ENCODE measurements around the gene ZNF821. TPM values are rescaled to one million over a fixed set of nuclear protein-coding genes. Genes with fewer than 3 reads are reported as not detected.
"Not testable (repeated sequence)": the region's sequence is repeated elsewhere in the genome, so short reads cannot be mapped to it uniquely, and the experiment has no call there.

Gene ZNF821
- total RNA-seq, 1 experiment from 2014 or later, result 4.9 TPM

- peak in 2 of 3 experiments; percentile 17 to 26; a peak in 1 of 6 replicates for TF ChIP-seq CTCF (IDR thresholded peaks at IDR 0.05 in 2 of 3, conservative IDR thresholded peaks at IDR 0.05 in 1 of 3; ENCODE audit: borderline replicate concordance in 1 of 3, insufficient read depth in 1 of 3, low read depth in 2 of 3, low read length in 2 of 3)
- TF ChIP-seq TCF7L2 (IDR thresholded peaks at IDR 0.05; ENCODE audit: borderline replicate concordance, extremely low read depth, insufficient read depth, insufficient read length), result no peak
- ATAC-seq (0 out of 2 replicates have a peak, but pooled peaks have one; percentile 44), DNase-seq (ENCODE audit: low read depth, low spot score) (no peak)
- intact Hi-C loops (cut with micrococcal nuclease), result no loop called here
- Histone ChIP-seq H4K20me1 (ENCODE audit: insufficient read depth) (no peaks in the 10 kb centered on the region), H3K9me2 (ENCODE audit: insufficient read depth) (no peaks in the 10 kb centered on the region), H3K79me2 (ENCODE audit: insufficient read depth, low read length) (no peaks in the 10 kb centered on the region), H3K4me2 (ENCODE audit: low read length) (no peak overlapping the region), H3K27ac (ENCODE audit: low read depth, low read length) (no peak overlapping the region), H3K9ac (ENCODE audit: low read length) (no peak overlapping the region), H3K9me3 (ENCODE audit: control insufficient read depth in 1 of 2, insufficient read depth in 1 of 2, low read depth in 1 of 2, low read length in 2 of 2) (no peaks in the 10 kb centered on the region), H3K36me3 (ENCODE audit: control insufficient read depth in 1 of 2, insufficient read depth in 2 of 2, low read length in 2 of 2) (0 out of 4 replicates have a peak, but pooled peaks cover 0 to 7% of the 10 kb centered on the region in 2 experiments), H2AFZ (ENCODE audit: low read depth, low read length, poor library complexity, severe bottlenecking) (no peak overlapping the region), H3K27me3 (ENCODE audit: insufficient read depth, low read length) (no peaks in the 10 kb centered on the region), H3K4me1 (ENCODE audit: control insufficient read depth in 1 of 2, insufficient read depth in 2 of 2, low read length in 2 of 2) (no peaks in the 10 kb centered on the region), H3K4me3 (replicated peaks in 1 of 2; ENCODE audit: low read depth in 1 of 2, low read length in 2 of 2) (no peak overlapping the region)
- BruUV-seq (replicated peaks), result no TSS peak
- ChIA-PET RAD21 (ENCODE audit: low non-redundant PET in 1 of 2, low total read pairs in 2 of 2, uncharacterized antibody in 2 of 2, unreplicated experiment in 2 of 2) (no interaction called here), CTCF (no interaction called here), POLR2A (no interaction called here)
Observed at GRCh38 chr16:71867939-71868338, 16.0 kb downstream of the ZNF821 start.

- H3K4me1 ChIP-seq (ENCODE audit: control insufficient read depth in 1 of 2, insufficient read depth in 2 of 2, low read length in 2 of 2); BruUV-seq (replicated peaks); H3K9ac ChIP-seq (ENCODE audit: low read length); DNase-seq (ENCODE audit: low read depth, low spot score); H3K27me3 ChIP-seq (ENCODE audit: insufficient read depth, low read length); H3K27ac ChIP-seq (ENCODE audit: low read depth, low read length); H2AFZ ChIP-seq (ENCODE audit: low read depth, low read length, poor library complexity, severe bottlenecking); POLR2A ChIA-PET; H4K20me1 ChIP-seq (ENCODE audit: insufficient read depth); H3K79me2 ChIP-seq (ENCODE audit: insufficient read depth, low read length); H3K4me2 ChIP-seq (ENCODE audit: low read length); intact Hi-C loops (cut with micrococcal nuclease); H3K36me3 ChIP-seq (ENCODE audit: control insufficient read depth in 1 of 2, insufficient read depth in 2 of 2, low read length in 2 of 2); H3K4me3 ChIP-seq (replicated peaks in 1 of 2; ENCODE audit: low read depth in 1 of 2, low read length in 2 of 2); ATAC-seq; RAD21 ChIA-PET (ENCODE audit: low non-redundant PET in 1 of 2, low total read pairs in 2 of 2, uncharacterized antibody in 2 of 2, unreplicated experiment in 2 of 2); H3K9me2 ChIP-seq (ENCODE audit: insufficient read depth); CTCF ChIA-PET; H3K9me3 ChIP-seq (ENCODE audit: control insufficient read depth in 1 of 2, insufficient read depth in 1 of 2, low read depth in 1 of 2, low read length in 2 of 2): not testable (repeated sequence)
Observed at GRCh38 chr16:71867175-71867574, 16.8 kb downstream of the ZNF821 start.
